Measurements from ENCODE around the gene HMG20B. TPM values are rescaled to one million over a fixed set of nuclear protein-coding genes. Genes with fewer than 3 reads are reported as not detected.

HMG20B gene
- total RNA-seq, 1 donor from 2014 or later = 34.4 TPM

- DNase-seq = no peak
- no peak for ATAC-seq (ENCODE audit: poor library complexity)
- intact Hi-C loops (cut with DNase I) = no loop called here
Measured at GRCh38 chr19:3595521-3596061, 22.8 kb downstream of the HMG20B start.

- ATAC-seq (ENCODE audit: poor library complexity) = no peak
- DNase-seq = no peak
- intact Hi-C loops (cut with DNase I) = no loop called here
Measured at GRCh38 chr19:3599776-3600187, 27.0 kb downstream of the HMG20B start.

- intact Hi-C loops (cut with DNase I) = no loop called here
- ATAC-seq (ENCODE audit: poor library complexity) (no peak), DNase-seq (no peak)
Measured at GRCh38 chr19:3601021-3601420, 28.3 kb downstream of the HMG20B start.

- intact Hi-C loops (cut with DNase I) = no loop called here
- no peak for ATAC-seq (ENCODE audit: poor library complexity)
Measured at GRCh38 chr19:3603121-3603811, 30.5 kb downstream of the HMG20B start.

GRCh38 chr19:3604227-3604986 lies 31.7 kb downstream of the HMG20B start:
- intact Hi-C loops (cut with DNase I) = no loop called here
- no peak for ATAC-seq (ENCODE audit: poor library complexity)

More at GRCh38 chr19:3603121-3603811, 30.5 kb downstream of the HMG20B start:
- no peak for DNase-seq

GRCh38 chr19:3604987-3605343 lies 32.2 kb downstream of the HMG20B start:
- ATAC-seq (ENCODE audit: poor library complexity) (no peak), DNase-seq (no peak)
- intact Hi-C loops (cut with DNase I) = no loop called here

More at GRCh38 chr19:3604227-3604986, 31.7 kb downstream of the HMG20B start:
- no peak for DNase-seq

- DNase-seq (no peak), ATAC-seq (ENCODE audit: poor library complexity) (no peak)
- intact Hi-C loops (cut with DNase I) = no loop called here
Measured at GRCh38 chr19:3605361-3605760, 32.6 kb downstream of the HMG20B start.

GRCh38 chr19:3605770-3606169 lies 33.0 kb downstream of the HMG20B start:
- ATAC-seq (ENCODE audit: poor library complexity) (no peak), DNase-seq (no peak)
- intact Hi-C loops (cut with DNase I) = no loop called here

GRCh38 chr19:3606174-3606689 lies 33.5 kb downstream of the HMG20B start:
- DNase-seq (no peak), ATAC-seq (ENCODE audit: poor library complexity) (peak; percentile 13)

GRCh38 chr19:3606690-3607289 lies 34.0 kb downstream of the HMG20B start, which contains the start of gene TBXA2R:
Gene TBXA2R (minus strand): TSS chr19:3606875. CDS start chr19:3600634, 6,241 bp downstream.
- peak; percentile 78 for ATAC-seq (ENCODE audit: poor library complexity)
- intact Hi-C loops (cut with DNase I) = no loop called here

More at GRCh38 chr19:3606174-3606689, 33.5 kb downstream of the HMG20B start:
- intact Hi-C loops (cut with DNase I) = no loop called here

GRCh38 chr19:3607303-3608078 lies 34.7 kb downstream of the HMG20B start:
- intact Hi-C loops (cut with DNase I) = no loop called here
- ATAC-seq (ENCODE audit: poor library complexity) (peak; percentile 39), DNase-seq (peak; percentile 81)

More at GRCh38 chr19:3606690-3607289, 34.0 kb downstream of the HMG20B start, which contains the start of gene TBXA2R:
- peak; percentile 90 for DNase-seq

- DNase-seq (no peak), ATAC-seq (ENCODE audit: poor library complexity) (no peak)
- intact Hi-C loops (cut with DNase I) = no loop called here
Measured at GRCh38 chr19:3608079-3608641, 35.4 kb downstream of the HMG20B start.

- intact Hi-C loops (cut with DNase I) = no loop called here
- ATAC-seq (ENCODE audit: poor library complexity) = peak; percentile 5
- DNase-seq = peak; percentile 69
Measured at GRCh38 chr19:3608750-3609322, 36.1 kb downstream of the HMG20B start.

- ATAC-seq (ENCODE audit: poor library complexity) = no peak
- DNase-seq = no peak
- intact Hi-C loops (cut with DNase I) = no loop called here
Measured at GRCh38 chr19:3609779-3610719, 37.3 kb downstream of the HMG20B start.

- no peak for ATAC-seq (ENCODE audit: poor library complexity)
- intact Hi-C loops (cut with DNase I) = no loop called here
- no peak for DNase-seq
Measured at GRCh38 chr19:3610745-3611717, 38.3 kb downstream of the HMG20B start.

GRCh38 chr19:3611841-3612240 lies 39.1 kb downstream of the HMG20B start:
- intact Hi-C loops (cut with DNase I) = no loop called here
- DNase-seq (no peak), ATAC-seq (ENCODE audit: poor library complexity) (no peak)

Measured in Right ventricle myocardium superior (tissue), 1 donor.